ENCODE measurements around the gene XYLT1. TPM values are rescaled to one million over a fixed set of nuclear protein-coding genes. Genes with fewer than 3 reads are reported as not detected.

XYLT1 gene
- polyA plus RNA-seq, 1 donor (not counting 4 experiments of a cell fraction or from before 2014, with no cell fraction given): 4.4 TPM

DNA sequence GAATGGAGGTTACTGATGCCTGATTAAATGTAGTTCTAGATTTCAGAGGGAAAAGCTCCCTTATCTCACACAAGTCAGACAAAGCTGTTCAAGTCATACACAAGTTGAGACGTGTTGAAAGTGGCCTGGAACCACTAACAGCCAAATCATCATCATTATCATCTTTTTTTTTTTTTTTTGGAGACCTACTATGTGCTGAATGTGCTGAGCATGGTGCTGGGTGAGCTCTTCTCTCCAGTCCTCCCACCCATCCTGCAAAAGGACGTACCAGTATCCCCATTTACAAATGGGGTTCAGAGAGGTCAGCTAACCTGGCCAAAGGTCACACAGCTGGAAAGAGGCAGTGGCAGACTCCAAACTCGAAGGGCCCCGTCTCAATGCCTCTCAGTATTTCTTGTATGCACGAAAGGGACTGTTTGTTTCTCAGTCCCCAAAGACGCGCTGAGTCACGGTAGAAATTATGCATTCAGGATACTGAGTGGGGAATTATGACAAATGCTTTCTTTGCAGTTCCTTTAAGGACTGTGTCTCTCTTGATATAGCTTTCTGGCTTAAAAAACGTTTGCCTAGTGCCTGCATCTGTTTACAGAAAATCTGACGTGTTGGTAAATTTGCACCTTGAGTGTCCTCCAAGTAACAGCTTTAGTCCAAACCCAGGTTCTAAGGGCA is 235.5 kb downstream of the XYLT1 start:
- TF ChIP-seq EZH2 (IDR thresholded peaks at IDR 0.05; ENCODE audit: low read length): no peak
- TF ChIP-seq, protein P1, sequence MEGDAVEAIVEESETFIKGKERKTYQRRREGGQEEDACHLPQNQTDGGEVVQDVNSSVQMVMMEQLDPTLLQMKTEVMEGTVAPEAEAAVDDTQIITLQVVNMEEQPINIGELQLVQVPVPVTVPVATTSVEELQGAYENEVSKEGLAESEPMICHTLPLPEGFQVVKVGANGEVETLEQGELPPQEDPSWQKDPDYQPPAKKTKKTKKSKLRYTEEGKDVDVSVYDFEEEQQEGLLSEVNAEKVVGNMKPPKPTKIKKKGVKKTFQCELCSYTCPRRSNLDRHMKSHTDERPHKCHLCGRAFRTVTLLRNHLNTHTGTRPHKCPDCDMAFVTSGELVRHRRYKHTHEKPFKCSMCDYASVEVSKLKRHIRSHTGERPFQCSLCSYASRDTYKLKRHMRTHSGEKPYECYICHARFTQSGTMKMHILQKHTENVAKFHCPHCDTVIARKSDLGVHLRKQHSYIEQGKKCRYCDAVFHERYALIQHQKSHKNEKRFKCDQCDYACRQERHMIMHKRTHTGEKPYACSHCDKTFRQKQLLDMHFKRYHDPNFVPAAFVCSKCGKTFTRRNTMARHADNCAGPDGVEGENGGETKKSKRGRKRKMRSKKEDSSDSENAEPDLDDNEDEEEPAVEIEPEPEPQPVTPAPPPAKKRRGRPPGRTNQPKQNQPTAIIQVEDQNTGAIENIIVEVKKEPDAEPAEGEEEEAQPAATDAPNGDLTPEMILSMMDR (optimal IDR thresholded peaks at IDR 0.05 in 1 of 3, IDR thresholded peaks at IDR 0.05 in 1 of 3, conservative IDR thresholded peaks at IDR 0.05 in 1 of 3; ENCODE audit: extremely low read depth in 1 of 3, insufficient read depth in 2 of 3, low read length in 3 of 3): no peak
- peaks cover 15% of the 10 kb centered on the region for H3K4me1 ChIP-seq (ENCODE audit: control insufficient read depth, extremely low read depth, insufficient read depth, low read length)
- no peaks in the 10 kb centered on the region for H3K79me2 ChIP-seq (ENCODE audit: control insufficient read depth, insufficient read depth, low read length)
- H4K20me1 ChIP-seq (ENCODE audit: control insufficient read depth, extremely low read depth, insufficient read depth, low read length): no peaks in the 10 kb centered on the region
- H2AFZ ChIP-seq (ENCODE audit: control insufficient read depth, low read length): no peak overlapping the region
- DNase-seq (ENCODE audit: low read depth, low spot score): no peak
- H3K4me2 ChIP-seq (ENCODE audit: control insufficient read depth, extremely low read depth, insufficient read depth, low read depth, low read length): no peak overlapping the region
- no peak overlapping the region for H3K4me3 ChIP-seq (ENCODE audit: control insufficient read depth in 2 of 3, extremely low read depth in 1 of 3, insufficient read depth in 2 of 3, low read depth in 1 of 3, low read length in 3 of 3)
- peaks cover 2% of the 10 kb centered on the region for H3K9me1 ChIP-seq (ENCODE audit: control insufficient read depth, extremely low read depth, insufficient read depth, low read length)
- peaks cover 0 to 4% of the 10 kb centered on the region in 2 experiments for H3K36me3 ChIP-seq (ENCODE audit: control insufficient read depth in 2 of 2, extremely low read depth in 1 of 2, insufficient read depth in 2 of 2, low read length in 2 of 2)
- H3K27me3 ChIP-seq (ENCODE audit: control insufficient read depth, extremely low read depth, insufficient read depth, low read length): no peaks in the 10 kb centered on the region
- no peaks in the 10 kb centered on the region for H3K9me3 ChIP-seq (ENCODE audit: control insufficient read depth, low read depth, low read length)
- no peak overlapping the region for H3K9ac ChIP-seq (ENCODE audit: control insufficient read depth, extremely low read depth, insufficient read depth, low read length)
- no peak overlapping the region for H3K27ac ChIP-seq (ENCODE audit: control insufficient read depth, insufficient read depth, low read length)
- FAIRE-seq: no peak
- dilution Hi-C loops (cut with MboI; ENCODE audit: extremely low pct_ligation_motif_present, low sequenced_read_pairs): no loop called here

DNA sequence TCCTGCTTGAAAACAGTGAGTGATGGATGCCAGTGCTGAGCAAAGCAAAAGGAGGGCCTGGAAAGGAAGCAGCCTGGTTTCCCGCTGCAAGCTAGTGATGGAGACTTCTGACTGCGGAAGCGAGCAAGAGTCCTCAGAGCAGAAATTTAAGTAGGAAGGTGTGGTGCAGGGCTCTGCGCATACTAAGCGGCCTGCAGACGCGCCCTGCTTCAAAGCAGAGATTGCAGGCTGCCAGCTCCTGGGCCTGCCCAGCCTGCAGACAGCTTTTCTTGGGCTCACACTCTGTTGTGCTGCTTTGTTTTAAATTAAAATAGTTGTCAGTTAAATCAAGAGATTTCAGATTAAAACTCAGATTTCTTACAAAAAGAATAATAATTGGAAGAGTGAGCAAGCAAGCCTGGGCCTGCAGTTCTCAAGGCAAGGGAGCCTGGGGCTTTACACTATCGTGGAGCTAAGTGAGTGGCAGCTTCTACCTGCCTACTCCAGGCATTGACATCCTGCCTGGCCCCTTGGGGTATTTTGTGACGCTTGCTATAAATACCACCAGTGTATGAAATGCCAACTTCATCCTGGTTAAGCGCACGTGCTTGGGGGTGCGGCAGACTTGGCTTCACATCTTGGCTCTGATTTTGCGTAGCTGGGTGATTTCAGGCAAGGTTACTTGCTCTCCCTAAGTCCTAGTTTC is 237.3 kb downstream of the XYLT1 start:
- Histone ChIP-seq H3K9ac (ENCODE audit: control insufficient read depth, extremely low read depth, insufficient read depth, low read length) (no peak overlapping the region), H3K9me1 (ENCODE audit: control insufficient read depth, extremely low read depth, insufficient read depth, low read length) (peaks cover 2% of the 10 kb centered on the region), H3K36me3 (ENCODE audit: control insufficient read depth in 2 of 2, extremely low read depth in 1 of 2, insufficient read depth in 2 of 2, low read length in 2 of 2) (peaks cover 0 to 4% of the 10 kb centered on the region in 2 experiments), H2AFZ (ENCODE audit: control insufficient read depth, low read length) (no peak overlapping the region), H3K9me3 (ENCODE audit: control insufficient read depth, low read depth, low read length) (no peaks in the 10 kb centered on the region), H3K4me1 (ENCODE audit: control insufficient read depth, extremely low read depth, insufficient read depth, low read length) (peaks cover 33% of the 10 kb centered on the region), H3K4me3 (ENCODE audit: control insufficient read depth in 2 of 3, extremely low read depth in 1 of 3, insufficient read depth in 2 of 3, low read depth in 1 of 3, low read length in 3 of 3) (no peak overlapping the region), H4K20me1 (ENCODE audit: control insufficient read depth, extremely low read depth, insufficient read depth, low read length) (no peaks in the 10 kb centered on the region), H3K27ac (ENCODE audit: control insufficient read depth, insufficient read depth, low read length) (no peak overlapping the region), H3K27me3 (ENCODE audit: control insufficient read depth, extremely low read depth, insufficient read depth, low read length) (no peaks in the 10 kb centered on the region), H3K79me2 (ENCODE audit: control insufficient read depth, insufficient read depth, low read length) (no peaks in the 10 kb centered on the region), H3K4me2 (ENCODE audit: control insufficient read depth, extremely low read depth, insufficient read depth, low read depth, low read length) (no peak overlapping the region)
- dilution Hi-C loops (cut with MboI; ENCODE audit: extremely low pct_ligation_motif_present, low sequenced_read_pairs): no loop called here
- TF ChIP-seq, protein P1 (optimal IDR thresholded peaks at IDR 0.05 in 1 of 3, IDR thresholded peaks at IDR 0.05 in 1 of 3, conservative IDR thresholded peaks at IDR 0.05 in 1 of 3; ENCODE audit: extremely low read depth in 1 of 3, insufficient read depth in 2 of 3, low read length in 3 of 3): no peak
- no peak for TF ChIP-seq EZH2 (IDR thresholded peaks at IDR 0.05; ENCODE audit: low read length)
- FAIRE-seq (no peak), DNase-seq (ENCODE audit: low read depth, low spot score) (no peak)
